Neural cell (in vitro differentiated cells): Measurements from ENCODE around the gene ANKFY1.

Experiments used
- EP300 ChIP-seq: fragments of 450-650 bp; conservative IDR thresholded peaks from 2 replicates; pipeline ENCODE4 v1.6.1; 2014; ENCODE audit warnings: antibody characterized with exemption, mild to moderate bottlenecking, moderate library complexity; ENCODE audit not compliant: poor library complexity, severe bottlenecking
- EZH2 ChIP-seq: fragments of 200-600, 300-800 bp; shearing (Covaris generic), sonication (generic); IDR thresholded peaks from 2 replicates; pipeline ENCODE4 v1.6.1; 2014; ENCODE audit warnings: antibody characterized with exemption, low read length, borderline replicate concordance, mild to moderate bottlenecking; ENCODE audit not compliant: insufficient read depth, poor library complexity, severe bottlenecking
- MXI1 ChIP-seq: fragments of 450-650 bp; conservative IDR thresholded peaks from 2 replicates; pipeline ENCODE4 v1.6.1; 2014; ENCODE audit warnings: antibody characterized with exemption, mild to moderate bottlenecking; ENCODE audit not compliant: poor library complexity, severe bottlenecking
- POLR2AphosphoS5 ChIP-seq: IDR thresholded peaks from 2 replicates; pipeline ENCODE4 v1.6.1; 2012
- RAD21 ChIP-seq: fragments of 450-650 bp; conservative IDR thresholded peaks from 2 replicates; pipeline ENCODE4 v1.6.1; 2014; ENCODE audit warnings: antibody characterized with exemption, mild to moderate bottlenecking, moderate library complexity
- SMC3 ChIP-seq: fragments of 450-650 bp; conservative IDR thresholded peaks from 2 replicates; pipeline ENCODE4 v1.6.1; 2014; ENCODE audit warnings: antibody characterized with exemption, mild to moderate bottlenecking, moderate library complexity; ENCODE audit not compliant: poor library complexity
- TAF1 ChIP-seq: IDR thresholded peaks from 2 replicates; pipeline ENCODE4 v1.6.1; 2012; ENCODE audit warnings: low read depth
- TF ChIP-seq, protein P1 (sequence below): fragments of 450-650 bp; IDR thresholded peaks from 2 replicates; pipeline ENCODE4 v1.5.1; 2014; ENCODE audit warnings: antibody characterized with exemption, mild to moderate bottlenecking, moderate library complexity; ENCODE audit not compliant: poor library complexity, severe bottlenecking
- TF ChIP-seq, protein P2 (sequence below): IDR thresholded peaks from 2 replicates; pipeline ENCODE4 v1.6.1; 2012; ENCODE audit warnings: borderline replicate concordance

DNA sequence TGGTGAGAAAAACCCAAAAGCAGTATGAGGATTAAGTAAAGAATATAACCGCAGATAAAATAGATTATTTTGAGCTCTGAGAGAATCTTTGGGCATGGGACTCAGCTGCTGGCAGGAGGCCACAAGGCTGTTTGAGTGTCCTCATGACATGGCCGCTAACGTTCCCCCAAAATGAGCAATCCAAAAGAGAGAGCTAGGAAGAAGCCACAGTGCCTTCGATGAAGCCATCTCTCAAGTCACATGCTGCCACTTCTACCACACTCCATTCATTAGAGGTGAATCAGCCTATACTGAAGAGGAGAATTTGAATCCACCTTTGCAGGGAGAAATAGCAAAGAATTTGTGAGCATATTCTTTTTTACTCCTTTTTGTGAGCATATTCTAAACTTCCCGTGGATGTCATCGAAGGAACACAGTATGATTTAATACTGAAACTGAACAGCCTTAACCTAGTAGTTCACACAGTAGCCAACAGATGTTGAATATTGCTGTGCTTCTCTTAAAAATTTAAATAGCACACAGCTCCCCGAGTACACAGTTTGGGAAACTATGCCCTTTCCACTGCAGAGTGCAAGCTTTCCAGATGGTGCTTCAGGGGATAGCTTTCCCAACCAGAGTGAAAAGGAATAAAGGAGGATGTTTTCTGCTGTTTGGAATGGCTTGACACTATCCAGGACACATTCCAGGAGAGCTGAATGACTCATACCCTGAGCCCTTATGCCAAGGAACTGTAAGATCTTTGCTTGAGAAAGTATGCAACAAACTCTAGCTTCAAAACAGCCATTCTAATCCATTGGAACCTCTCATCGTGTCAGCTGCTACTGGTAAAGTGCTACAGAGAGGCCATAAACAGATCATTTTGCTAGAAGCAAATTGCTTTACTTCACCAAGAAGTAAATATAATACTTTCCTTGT lies 33.9 kb downstream of the ANKFY1 start:
- TF ChIP-seq, protein P1, sequence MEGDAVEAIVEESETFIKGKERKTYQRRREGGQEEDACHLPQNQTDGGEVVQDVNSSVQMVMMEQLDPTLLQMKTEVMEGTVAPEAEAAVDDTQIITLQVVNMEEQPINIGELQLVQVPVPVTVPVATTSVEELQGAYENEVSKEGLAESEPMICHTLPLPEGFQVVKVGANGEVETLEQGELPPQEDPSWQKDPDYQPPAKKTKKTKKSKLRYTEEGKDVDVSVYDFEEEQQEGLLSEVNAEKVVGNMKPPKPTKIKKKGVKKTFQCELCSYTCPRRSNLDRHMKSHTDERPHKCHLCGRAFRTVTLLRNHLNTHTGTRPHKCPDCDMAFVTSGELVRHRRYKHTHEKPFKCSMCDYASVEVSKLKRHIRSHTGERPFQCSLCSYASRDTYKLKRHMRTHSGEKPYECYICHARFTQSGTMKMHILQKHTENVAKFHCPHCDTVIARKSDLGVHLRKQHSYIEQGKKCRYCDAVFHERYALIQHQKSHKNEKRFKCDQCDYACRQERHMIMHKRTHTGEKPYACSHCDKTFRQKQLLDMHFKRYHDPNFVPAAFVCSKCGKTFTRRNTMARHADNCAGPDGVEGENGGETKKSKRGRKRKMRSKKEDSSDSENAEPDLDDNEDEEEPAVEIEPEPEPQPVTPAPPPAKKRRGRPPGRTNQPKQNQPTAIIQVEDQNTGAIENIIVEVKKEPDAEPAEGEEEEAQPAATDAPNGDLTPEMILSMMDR, result no peak
- TF ChIP-seq EZH2 (no peak), EP300 (no peak), POLR2AphosphoS5 (no peak), TAF1 (no peak), SMC3 (no peak), RAD21 (no peak), MXI1 (no peak)
- TF ChIP-seq, protein P2, sequence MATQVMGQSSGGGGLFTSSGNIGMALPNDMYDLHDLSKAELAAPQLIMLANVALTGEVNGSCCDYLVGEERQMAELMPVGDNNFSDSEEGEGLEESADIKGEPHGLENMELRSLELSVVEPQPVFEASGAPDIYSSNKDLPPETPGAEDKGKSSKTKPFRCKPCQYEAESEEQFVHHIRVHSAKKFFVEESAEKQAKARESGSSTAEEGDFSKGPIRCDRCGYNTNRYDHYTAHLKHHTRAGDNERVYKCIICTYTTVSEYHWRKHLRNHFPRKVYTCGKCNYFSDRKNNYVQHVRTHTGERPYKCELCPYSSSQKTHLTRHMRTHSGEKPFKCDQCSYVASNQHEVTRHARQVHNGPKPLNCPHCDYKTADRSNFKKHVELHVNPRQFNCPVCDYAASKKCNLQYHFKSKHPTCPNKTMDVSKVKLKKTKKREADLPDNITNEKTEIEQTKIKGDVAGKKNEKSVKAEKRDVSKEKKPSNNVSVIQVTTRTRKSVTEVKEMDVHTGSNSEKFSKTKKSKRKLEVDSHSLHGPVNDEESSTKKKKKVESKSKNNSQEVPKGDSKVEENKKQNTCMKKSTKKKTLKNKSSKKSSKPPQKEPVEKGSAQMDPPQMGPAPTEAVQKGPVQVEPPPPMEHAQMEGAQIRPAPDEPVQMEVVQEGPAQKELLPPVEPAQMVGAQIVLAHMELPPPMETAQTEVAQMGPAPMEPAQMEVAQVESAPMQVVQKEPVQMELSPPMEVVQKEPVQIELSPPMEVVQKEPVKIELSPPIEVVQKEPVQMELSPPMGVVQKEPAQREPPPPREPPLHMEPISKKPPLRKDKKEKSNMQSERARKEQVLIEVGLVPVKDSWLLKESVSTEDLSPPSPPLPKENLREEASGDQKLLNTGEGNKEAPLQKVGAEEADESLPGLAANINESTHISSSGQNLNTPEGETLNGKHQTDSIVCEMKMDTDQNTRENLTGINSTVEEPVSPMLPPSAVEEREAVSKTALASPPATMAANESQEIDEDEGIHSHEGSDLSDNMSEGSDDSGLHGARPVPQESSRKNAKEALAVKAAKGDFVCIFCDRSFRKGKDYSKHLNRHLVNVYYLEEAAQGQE, result no peak
